ENCODE data around the gene ARHGAP6. TPM values are rescaled to one million over a fixed set of nuclear protein-coding genes. Genes with fewer than 3 reads are reported as not detected.
A peak's percentile ranks its signal among the peaks of the same experiment; 100 is the strongest.

Gene ARHGAP6
- total RNA-seq, 1 experiment from 2014 or later, result 0.50 TPM

DNA sequence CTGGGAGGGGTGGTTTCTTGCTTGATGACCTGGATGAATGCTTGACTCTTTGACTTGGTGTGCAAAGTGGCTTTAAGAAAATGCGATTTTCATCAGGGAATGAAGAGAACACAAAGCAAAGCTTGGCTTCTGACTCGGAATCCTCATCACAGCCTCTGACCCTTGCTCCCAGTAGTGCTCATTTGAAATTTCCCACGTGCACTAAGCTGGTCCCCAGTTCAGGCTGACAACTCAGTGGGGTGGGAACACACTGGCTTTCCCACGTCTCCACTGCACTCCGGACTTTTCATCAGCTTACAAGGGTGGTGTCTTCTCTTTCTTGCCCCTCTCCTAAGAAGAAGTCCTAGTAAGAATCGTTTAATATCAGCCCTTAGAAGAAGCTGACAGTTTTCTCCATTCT is 501.3 kb downstream of the ARHGAP6 start:
- no peak for DNase-seq
- H3K27me3 Mint-ChIP-seq (ENCODE audit: insufficient read depth, unreplicated experiment), result no peaks in the 10 kb centered on the region
- intact Hi-C loops (cut with micrococcal nuclease; ENCODE audit: unreplicated experiment), result no loop called here
- H3K4me3 Mint-ChIP-seq (ENCODE audit: unreplicated experiment), result no peak overlapping the region
- no peaks in the 10 kb centered on the region for H3K36me3 Mint-ChIP-seq (ENCODE audit: insufficient read depth, unreplicated experiment)
- TF ChIP-seq, protein P1, sequence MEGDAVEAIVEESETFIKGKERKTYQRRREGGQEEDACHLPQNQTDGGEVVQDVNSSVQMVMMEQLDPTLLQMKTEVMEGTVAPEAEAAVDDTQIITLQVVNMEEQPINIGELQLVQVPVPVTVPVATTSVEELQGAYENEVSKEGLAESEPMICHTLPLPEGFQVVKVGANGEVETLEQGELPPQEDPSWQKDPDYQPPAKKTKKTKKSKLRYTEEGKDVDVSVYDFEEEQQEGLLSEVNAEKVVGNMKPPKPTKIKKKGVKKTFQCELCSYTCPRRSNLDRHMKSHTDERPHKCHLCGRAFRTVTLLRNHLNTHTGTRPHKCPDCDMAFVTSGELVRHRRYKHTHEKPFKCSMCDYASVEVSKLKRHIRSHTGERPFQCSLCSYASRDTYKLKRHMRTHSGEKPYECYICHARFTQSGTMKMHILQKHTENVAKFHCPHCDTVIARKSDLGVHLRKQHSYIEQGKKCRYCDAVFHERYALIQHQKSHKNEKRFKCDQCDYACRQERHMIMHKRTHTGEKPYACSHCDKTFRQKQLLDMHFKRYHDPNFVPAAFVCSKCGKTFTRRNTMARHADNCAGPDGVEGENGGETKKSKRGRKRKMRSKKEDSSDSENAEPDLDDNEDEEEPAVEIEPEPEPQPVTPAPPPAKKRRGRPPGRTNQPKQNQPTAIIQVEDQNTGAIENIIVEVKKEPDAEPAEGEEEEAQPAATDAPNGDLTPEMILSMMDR (IDR thresholded peaks at IDR 0.05; ENCODE audit: insufficient read depth in 1 of 2, low read depth in 1 of 2, low read length in 1 of 2, severe bottlenecking in 1 of 2, unreplicated experiment in 1 of 2), result no peak
- Histone ChIP-seq H3K4me1 (no peaks in the 10 kb centered on the region), H3K36me3 (ENCODE audit: control insufficient read depth, insufficient read depth, low read length) (no peaks in the 10 kb centered on the region), H3K27me3 (replicated peaks; ENCODE audit: control insufficient read depth, insufficient read depth, low read length) (no peaks in the 10 kb centered on the region), H3K9me3 (no peaks in the 10 kb centered on the region), H3K4me3 (ENCODE audit: low read depth, low read length) (no peak overlapping the region)
- ChIA-PET POLR2A (no interaction called here), CTCF (no interaction called here)
- H3K4me1 Mint-ChIP-seq (ENCODE audit: low read depth, unreplicated experiment), result no peaks in the 10 kb centered on the region
- no peak overlapping the region for H3K27ac Mint-ChIP-seq (ENCODE audit: unreplicated experiment)
- BruUV-seq (replicated peaks), result no TSS peak
- H3K9me3 Mint-ChIP-seq (ENCODE audit: unreplicated experiment), result no peaks in the 10 kb centered on the region

DNA sequence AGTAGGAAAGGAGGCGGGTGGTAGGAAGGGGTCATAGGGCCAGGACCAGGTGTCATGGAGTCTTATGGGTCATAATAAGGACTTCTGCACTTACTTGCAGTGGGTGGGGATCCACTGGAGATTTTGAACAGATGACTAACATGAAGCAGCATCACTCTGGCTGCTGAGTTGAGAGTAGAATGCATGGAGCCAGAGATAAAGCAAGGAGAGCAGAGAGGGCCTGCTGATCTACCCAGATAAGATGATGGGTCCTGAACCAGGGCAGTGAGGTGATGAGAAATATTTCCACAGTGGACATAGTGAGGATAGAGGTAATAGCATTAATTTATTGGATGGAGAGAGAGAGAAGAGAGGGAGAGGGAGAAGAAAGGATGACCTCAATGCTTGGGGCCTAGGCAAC is 506.6 kb downstream of the ARHGAP6 start:
- intact Hi-C loops (cut with micrococcal nuclease; ENCODE audit: unreplicated experiment), result no loop called here
- Mint-ChIP-seq H3K36me3 (ENCODE audit: insufficient read depth, unreplicated experiment) (no peaks in the 10 kb centered on the region), H3K9me3 (ENCODE audit: unreplicated experiment) (no peaks in the 10 kb centered on the region), H3K4me1 (ENCODE audit: low read depth, unreplicated experiment) (no peaks in the 10 kb centered on the region), H3K27me3 (ENCODE audit: insufficient read depth, unreplicated experiment) (no peaks in the 10 kb centered on the region), H3K27ac (ENCODE audit: unreplicated experiment) (no peak overlapping the region), H3K4me3 (ENCODE audit: unreplicated experiment) (no peak overlapping the region)
- TF ChIP-seq, protein P1 (IDR thresholded peaks at IDR 0.05; ENCODE audit: insufficient read depth in 1 of 2, low read depth in 1 of 2, low read length in 1 of 2, severe bottlenecking in 1 of 2, unreplicated experiment in 1 of 2), result no peak
- BruUV-seq (replicated peaks), result no TSS peak
- H3K9me3 ChIP-seq, result no peaks in the 10 kb centered on the region
- ChIA-PET CTCF (no interaction called here), POLR2A (no interaction called here)
- no peaks in the 10 kb centered on the region for H3K36me3 ChIP-seq (ENCODE audit: control insufficient read depth, insufficient read depth, low read length)
- H3K4me3 ChIP-seq (ENCODE audit: low read depth, low read length), result no peak overlapping the region
- no peaks in the 10 kb centered on the region for H3K4me1 ChIP-seq
- DNase-seq, result no peak
- no peaks in the 10 kb centered on the region for H3K27me3 ChIP-seq (replicated peaks; ENCODE audit: control insufficient read depth, insufficient read depth, low read length)

DNA sequence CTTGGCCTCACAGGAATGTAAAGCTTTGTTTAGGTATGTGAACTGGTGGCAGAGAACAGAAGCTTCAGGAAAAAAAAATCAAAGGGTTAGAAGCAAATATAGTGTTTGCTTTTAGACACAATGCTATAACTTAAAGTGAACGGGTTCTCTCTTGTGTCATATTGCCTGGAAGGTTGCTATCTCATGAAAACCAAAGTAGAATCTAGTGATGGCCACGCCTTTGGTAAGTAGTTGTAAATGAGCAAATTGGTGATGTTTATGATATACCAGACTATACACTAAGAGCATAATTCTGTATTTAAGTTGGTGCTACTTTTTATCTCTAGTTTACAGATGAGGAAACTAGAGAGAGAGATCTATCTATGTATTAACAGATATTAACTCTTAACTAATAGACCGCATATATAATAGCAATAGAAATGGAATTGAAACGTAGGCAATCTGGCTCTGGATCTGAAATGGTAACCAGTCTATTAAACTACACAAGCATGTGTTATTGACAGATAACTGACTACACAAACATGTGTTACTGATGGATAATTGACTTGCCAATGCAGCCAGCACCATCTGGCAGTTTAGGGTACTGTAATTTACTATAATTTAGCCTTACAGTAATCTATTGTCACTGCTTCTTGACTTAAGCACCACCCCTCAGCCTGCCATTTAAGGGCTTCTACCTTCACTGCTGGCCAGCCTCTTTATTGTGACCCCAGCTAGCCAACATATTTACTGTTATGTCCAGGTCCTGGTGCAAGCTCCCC is 513.7 kb downstream of the ARHGAP6 start:
- H3K9me3 ChIP-seq, result no peaks in the 10 kb centered on the region
- Mint-ChIP-seq H3K4me1 (ENCODE audit: low read depth, unreplicated experiment) (peaks cover 7% of the 10 kb centered on the region), H3K27me3 (ENCODE audit: insufficient read depth, unreplicated experiment) (no peaks in the 10 kb centered on the region), H3K27ac (ENCODE audit: unreplicated experiment) (peak overlapping the region; percentile 71), H3K36me3 (ENCODE audit: insufficient read depth, unreplicated experiment) (no peaks in the 10 kb centered on the region), H3K9me3 (ENCODE audit: unreplicated experiment) (no peaks in the 10 kb centered on the region), H3K4me3 (ENCODE audit: unreplicated experiment) (peak overlapping the region; percentile 37)
- peak in 1 of 2 experiments; percentile 9 for DNase-seq
- H3K36me3 ChIP-seq (ENCODE audit: control insufficient read depth, insufficient read depth, low read length), result no peaks in the 10 kb centered on the region
- ChIA-PET CTCF (interaction anchor here (0.6 kb wide), 1 partner anchor 50 kb away, joined by 3 read pairs; no protein-coding TSS in a partner anchor), POLR2A (no interaction called here)
- no peaks in the 10 kb centered on the region for H3K27me3 ChIP-seq (replicated peaks; ENCODE audit: control insufficient read depth, insufficient read depth, low read length)
- intact Hi-C loops (cut with micrococcal nuclease; ENCODE audit: unreplicated experiment), result loop anchor here (1.0 kb wide), 1 partner anchor 56 kb away; no protein-coding TSS in a partner anchor
- no TSS peak for BruUV-seq (replicated peaks)
- TF ChIP-seq, protein P1 (IDR thresholded peaks at IDR 0.05; ENCODE audit: insufficient read depth in 1 of 2, low read depth in 1 of 2, low read length in 1 of 2, severe bottlenecking in 1 of 2, unreplicated experiment in 1 of 2), result no peak
- no peak overlapping the region for H3K4me3 ChIP-seq (ENCODE audit: low read depth, low read length)
- H3K4me1 ChIP-seq, result peaks cover 4% of the 10 kb centered on the region
